ENCODE data around the gene SLN.
"Not testable (repeated sequence)": the region's sequence is repeated elsewhere in the genome, so short reads cannot be mapped to it uniquely, and the experiment has no call there.

SLN gene

DNA sequence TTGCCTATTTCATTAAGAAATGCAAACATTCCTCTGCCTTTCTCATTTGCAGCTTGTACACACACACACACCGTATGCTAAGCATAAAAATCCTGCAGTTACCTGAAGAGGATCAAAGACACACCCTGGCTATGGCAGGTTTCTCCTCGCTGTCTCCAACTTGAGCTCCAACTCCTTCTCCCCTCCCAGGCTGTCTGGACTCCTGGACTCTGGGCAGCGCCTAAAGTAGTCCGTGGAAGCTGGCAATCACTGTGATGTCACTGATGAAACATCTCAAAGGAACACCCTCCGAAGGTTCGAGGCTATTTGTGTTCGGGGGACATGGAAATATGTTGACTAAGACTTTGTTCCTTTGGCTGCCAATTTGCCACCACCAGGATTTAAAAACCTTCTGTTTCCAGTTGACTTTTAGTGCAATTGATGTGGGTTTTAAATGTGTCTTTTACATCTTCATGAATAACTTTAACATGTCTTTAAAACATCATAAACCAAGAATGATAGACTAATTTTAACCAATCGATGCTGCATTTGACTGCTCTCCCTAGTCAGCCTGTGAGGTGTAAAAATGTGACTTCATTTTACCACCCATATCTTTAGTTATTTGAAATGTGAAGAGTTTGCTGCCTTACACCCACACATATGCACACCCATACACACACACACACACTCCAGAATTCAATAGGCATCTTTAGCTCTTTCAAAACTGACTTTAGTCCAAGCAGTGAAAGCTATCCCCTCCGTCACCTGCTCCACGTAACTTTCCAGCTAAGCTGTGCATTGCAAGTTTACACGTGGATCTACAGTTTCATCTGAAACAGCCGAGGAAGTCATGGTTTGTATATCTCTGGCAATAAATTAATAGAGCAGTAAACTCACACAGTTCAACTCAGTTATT, at the start of gene SLN:
Gene SLN, minus strand, starts transcription at position 196 of the 895 bp plus-strand sequence.
- DNase-seq = no peak

DNA sequence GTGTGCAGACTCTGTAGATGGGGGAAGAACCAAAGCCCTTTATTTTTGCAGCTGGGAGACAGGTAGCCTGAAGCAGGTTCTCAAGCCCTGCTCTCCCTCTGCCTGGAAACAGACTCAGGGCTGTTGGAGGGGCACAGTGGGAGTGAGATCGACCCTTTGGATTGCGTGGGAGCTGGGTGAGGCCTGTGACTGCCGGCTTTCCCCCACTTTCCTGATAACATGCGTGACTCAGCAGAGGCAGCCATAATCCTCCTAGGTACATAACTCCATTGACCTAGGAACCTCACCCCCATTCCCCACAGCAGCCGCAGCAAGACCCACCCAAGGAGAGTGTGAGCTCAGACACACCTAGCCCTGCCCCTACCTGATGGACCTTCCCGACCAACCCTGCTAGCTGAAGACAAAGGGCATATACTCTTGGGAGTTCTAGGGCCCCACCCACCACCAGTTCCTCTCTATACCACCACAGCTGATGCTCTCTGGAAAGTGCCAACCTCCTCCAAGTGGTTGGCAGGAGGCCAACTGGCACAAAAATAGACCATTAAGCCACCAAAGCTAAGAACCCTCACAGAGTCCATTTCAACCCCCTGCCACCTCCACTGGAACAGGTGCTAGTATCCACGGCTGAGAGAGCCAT, 47.0 kb upstream of the SLN start:
- DNase-seq = not testable (repeated sequence)

DNA sequence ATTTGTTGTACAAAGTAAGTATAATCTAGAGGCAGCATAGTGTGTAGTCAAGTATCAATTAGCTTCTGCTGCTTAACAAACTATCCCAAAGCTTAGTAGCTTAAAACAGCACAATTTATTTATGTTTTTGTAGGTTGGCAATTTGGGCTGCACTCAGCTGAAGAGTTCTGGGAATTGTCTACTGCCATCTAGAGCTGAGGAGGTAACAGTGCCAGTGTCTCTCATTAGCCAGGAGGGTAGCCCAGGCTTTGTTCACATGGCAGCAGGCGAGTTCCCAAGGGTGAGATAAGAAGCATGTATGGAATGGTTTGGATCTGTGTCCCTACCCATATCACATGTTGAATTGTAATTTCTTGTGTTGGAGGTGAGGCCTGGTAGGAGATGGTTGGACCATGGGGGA, 45.8 kb upstream of the SLN start:
- no peak for DNase-seq

DNA sequence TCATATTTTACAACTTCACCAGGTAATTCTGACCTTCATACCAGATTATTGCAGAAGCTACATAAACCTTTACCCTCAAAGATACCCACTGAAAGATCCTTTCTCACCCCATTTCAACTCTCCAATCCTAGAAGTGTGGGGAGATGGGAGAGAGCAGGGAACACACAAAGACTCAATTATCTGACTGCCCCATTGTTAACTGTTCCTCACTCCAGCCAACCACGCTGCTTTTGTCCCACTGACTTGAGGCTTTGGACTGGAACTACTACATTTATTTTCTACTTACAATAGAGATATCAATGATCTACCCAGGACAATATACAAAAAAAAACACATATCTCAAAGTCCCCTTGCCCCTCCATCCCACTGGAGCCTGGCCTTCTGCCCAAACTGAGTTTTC, 44.7 kb upstream of the SLN start:
- no peak for DNase-seq

DNA sequence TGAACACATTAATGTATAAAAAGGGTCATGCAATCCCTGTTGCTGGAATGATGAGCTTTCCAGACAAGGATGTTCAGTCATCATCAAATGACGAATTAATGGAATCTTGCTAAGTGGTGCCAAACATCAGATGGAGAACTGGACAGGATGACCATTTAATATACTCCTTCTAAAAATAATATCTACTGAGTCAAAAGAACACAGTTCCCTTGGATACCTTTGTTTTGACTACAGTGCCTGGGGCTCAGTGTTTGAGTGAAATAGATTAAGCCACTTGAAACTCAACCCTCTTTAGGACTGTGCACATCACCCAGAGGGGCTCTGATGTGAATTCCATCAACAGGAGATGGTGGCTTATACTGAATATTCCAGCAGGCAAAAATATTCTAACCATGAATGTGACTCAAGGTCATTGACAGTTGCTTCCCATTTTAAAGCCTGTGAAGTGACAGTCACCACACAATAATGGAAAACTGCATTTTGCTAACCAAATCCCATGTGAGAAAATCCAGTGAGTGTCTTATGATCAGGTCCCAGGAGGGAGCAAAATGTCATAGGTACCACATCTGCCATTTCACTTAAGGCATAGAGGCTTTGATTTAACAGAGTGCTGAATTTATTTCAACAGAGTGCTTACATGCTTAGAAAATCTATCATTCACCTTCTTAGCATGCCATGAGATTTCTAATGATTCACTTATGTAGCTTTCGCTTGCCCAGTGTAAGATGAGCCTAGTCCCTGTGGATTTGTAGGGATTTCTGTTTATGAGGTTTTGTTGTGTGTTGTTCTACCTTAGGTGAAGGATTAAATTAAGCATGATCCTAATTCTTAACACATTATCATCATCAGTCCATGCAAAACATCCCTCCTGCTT, 41.3 kb upstream of the SLN start:
- peak; percentile 25 for DNase-seq

DNA sequence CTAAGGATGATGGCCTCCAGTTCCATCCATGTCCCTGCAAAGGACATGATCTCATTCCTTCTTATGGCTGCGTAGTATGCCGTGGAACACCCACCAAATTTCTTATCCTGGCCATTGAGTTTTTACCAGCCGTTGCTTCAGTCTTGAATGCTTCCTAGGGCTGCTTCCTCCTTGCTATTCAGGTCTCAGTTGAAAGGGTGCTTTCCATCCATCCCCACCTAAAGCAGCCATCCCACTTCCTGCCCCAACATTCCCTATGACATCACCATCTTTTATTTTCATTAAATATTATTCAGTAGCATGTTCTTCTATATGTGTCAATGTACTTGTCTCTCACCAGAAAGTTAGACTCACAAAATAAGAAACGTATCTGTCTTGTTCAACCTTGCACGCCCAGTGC, 40.7 kb upstream of the SLN start:
- DNase-seq = no peak

DNA sequence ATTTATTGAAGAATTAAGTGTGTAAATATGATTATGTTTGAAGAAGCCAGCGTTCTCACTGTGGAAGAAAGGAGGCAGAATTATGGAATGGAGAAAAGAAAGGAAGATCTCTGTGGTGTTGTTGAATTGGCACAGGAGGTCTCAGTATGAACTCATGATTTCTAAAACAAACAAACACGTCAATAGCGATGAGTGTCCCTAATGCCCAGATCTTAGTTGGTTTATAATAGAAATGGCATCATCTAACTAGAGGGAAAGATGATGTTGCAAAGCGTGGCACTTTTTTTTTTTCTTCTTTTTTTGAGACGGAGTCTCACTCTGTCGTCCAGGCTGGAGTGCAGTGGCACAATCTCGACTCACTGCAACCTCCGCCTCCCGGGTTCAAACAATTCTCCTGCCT, 39.2 kb upstream of the SLN start:
- no peak for DNase-seq

DNA sequence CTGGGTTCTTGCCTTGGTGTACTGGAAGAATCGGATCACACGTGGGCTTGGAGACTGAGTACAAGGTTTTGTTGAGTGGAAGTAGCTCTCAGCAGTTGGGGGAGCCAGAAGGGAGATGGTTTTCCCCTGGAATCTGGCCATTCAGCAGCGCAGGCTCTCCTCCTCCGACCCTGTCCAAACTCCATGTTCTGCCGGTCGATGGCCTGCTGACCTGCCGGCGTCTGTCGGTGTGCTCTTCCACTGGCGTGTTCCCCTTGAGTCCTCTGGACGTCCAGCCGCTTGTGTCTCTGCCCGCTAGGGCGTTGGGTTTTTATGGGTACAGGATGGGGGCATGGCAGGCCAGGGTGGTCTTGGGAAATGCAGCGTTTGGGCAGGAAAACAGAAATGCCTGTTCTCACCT, 38.5 kb upstream of the SLN start:
- no peak for DNase-seq

DNA sequence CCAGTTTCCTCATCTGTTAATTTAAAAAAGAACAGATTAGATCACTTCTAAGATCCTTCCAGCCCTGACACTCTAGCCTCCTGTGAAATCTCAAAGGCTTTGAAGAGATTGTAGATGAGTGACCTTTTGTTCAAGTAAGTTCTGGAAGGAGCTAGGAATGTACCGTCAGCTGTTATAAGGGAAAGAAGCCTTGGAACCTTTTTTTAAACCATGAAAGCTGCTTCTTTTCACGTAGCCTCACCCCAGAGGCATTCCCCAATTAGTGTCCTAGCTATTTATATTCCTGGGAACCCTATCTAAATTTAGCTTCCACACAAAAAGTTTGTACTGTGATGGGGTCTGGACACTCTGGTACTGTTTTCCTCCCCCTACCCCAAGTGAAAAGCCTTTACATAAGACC, 35.8 kb upstream of the SLN start:
- DNase-seq = no peak

DNA sequence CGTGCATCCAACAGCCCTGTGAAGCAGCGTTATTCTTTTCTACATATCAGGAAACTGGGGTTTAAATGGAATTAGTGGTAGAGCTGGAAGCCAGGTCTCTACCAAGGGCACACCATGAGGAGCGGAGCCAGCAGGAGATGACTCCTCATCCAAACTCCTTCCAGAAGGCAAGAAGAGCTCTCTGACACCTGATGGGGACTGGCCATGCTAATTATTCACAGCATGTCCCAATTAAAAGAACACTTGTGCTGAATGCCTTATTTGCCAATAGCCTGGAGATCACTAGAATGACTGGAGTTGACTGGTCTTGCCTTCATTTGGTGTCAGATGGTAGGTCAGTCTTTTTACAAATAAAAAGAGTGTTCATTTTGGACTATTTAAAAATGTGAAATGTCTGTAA, 32.9 kb upstream of the SLN start:
- DNase-seq = no peak

DNA sequence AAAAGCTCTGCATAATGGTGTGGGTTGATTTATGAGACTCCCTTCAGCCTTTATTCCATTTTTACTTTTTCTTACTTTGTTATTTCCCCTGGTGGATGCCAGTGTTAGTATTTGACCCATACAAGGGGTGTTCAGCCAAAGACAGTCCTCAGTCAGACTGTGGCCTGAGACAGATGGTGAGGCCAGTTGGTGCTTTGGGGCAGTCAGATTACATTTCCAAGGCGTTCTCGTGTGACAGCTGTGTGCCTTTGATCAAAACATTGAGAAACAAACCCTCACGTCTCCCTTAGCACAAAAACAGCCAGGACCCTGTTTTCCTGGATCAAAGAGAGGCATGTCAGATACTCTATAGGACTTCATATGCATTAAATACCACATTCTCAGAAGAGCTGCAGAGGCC, 31.3 kb upstream of the SLN start:
- no peak for DNase-seq

DNA sequence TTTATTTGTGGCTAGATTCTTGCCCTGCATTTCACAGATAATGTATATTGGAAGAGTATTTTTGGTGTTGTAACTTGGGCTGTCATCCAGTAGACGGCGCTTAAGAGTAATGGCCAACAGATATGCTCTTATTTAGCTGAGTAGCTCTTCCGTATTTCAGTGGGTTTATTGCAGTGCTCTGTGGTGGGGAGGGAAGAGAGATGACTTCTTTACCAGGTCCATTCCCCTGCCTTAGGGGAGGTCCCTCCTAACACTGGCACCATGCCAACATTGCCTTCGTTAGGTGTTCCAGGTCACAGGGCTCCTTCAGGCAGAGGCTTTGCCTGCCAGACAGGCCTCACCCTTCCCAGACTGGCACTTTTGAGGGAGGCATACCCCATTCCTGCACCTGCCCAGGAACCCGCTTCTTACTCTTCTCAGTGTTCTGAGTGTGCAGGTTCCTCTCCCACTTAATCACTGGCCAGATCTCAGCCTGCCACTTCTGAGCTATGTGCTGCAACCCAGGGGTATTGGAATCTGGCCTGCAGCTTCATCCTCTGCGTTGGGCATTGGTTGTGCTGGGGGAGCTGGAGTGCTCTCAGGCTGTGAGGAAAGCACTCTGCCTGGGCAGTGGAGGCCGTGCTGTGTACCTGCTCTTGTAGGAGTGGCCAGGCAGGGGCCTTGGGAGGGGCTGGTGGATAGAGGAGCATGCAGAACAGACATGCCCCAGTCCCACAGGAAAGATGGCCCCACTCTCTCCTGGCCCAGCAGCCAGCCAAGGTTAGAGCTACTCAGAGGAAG, 29.4 kb upstream of the SLN start:
- peak; percentile 30 for DNase-seq

DNA sequence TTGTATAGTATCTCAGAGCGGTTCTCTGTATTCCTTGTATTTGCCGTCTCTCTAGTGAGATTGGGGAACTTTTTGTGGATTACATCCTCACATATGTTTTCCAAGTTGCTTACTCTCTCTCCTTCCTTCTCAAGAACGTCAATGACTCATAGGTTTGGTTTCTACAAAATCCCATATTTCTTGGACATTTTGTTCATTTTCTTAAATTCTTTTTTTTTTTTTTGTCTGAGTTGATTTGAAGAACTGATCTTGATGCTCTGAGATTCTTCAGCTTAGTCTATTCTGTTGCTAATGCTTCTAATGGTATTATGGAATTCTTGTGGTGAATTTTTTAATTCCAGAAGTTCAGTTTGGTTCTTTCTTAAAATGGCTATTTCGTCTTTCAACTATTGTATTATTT, 28.4 kb upstream of the SLN start:
- peak; percentile 31 for DNase-seq

DNA sequence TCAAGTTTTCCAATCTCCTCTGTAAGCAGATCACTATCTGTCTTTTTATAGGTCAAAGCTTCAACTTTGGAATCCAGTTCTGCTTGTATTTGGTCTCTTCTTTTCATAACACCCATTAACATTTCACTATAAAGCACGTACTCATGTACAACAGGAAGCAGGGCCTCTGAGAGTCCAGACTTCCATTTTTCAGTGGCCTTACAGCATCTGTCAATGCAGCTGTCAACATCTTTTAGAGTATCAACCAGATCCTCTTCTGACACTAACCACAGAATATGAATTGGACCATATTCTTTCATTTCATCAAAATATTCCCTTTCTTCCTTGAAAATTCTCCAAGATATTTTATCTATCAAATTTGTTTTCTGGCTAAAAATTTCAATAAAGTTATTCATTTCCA, 24.7 kb upstream of the SLN start:
- DNase-seq = no peak

DNA sequence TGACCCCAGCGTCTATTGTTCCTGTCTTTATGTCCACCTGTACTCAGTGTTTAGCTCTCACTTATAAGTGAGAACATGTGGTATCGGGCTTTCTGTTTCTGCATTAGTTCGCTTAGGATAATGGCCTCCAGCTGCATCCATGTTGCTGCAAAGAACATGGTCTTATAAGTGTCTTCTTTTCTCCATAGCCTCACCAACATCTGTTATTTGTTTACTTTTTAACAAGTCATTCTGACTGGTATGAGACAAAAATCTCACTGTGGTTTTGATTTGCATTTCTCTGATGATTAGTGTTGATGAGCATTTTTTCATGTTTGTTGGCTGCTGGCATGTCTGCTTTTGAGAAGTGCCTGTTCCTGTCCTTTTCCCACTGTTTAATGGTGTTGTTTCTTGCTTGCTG, 21.7 kb upstream of the SLN start:
- DNase-seq = peak; percentile 59

DNA sequence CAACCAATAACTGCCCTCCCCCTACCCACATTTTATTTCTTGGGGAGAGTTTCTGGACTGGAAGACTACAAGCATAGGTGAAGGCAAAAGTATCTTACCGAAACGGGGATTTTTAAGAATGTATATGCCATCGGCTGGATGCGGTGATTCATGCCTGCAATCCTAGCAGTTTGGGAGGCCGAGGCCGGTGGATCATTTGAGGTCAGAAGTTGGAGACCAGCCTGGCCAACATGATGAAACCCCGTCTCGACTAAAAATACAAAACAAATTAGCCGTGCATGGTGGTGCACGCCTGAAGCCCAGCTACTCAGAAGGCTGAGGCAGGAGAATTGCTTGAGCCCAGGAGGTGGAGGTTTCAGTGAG, 20.8 kb upstream of the SLN start:
- DNase-seq = no peak

DNA sequence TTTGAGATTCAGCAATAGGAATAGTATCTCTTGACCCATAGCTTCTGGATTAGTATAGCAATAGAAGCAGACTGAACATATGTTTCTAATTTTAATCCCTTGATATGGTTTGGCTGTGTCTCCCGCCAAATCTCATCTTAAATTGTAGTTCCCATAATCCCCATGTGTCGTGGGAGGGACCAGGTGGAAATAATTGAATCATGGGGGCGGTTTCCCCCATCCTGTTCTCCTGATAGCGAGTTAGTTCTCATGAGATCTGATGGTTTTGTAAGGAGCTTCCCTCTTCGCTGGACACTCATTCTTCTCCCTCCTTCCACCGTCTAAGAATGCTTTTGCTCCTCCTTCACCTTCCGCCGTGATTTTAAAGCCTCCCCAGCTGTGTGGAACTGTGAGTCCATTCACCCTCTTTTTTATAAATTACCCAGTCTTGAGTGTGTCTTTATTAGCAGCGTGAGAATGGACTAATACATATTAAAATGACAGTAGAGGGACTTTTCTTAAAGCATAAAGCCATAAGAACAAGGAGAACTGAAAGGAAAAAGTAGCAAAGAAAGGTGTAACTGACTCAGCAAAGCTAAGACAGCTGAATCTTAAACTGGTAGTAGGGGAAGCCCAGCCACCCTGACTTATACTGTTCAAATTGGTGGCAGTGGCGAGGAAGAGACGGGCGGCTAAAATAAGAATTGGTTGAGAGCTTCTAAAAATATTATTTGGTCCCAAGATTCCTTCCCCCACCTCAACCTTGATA, 20.3 kb upstream of the SLN start:
- peak; percentile 14 for DNase-seq

DNA sequence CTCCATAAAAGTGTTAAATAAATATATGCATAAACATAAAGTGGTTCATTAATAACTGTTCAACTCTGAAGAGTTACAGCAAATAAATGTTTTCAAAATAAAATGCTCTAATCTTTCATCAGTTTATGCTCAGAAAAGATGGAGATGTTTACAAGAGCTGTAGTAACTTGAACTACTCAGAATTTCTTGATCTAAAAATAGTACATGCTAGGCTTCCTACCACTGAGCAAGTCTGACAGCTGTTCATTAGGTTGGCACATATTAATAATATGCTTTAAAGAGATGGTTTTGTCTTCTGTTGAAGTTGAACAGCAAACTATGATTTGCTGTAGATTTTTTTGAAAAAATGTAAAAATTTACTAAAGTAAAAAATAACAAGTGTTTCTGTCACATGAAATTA, 10.8 kb upstream of the SLN start:
- no peak for DNase-seq

DNA sequence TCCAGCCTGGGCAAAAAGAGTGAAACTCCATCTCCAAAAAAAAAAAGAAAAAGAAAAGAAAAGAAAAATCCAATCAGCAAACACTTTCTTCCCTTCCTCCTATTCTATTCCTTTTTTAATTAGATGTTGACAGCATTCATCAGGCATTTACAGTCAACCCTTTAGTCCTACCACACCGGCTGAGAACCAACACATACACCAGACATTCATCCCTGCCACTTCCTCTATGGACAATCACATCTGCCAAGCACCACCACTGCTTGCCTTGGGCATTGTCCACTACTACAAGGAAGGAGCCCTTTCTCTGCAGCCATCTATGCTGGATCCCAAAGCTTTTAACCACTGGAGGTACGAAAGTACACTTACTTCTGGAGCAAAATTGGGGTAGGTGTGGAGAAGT, 9.4 kb upstream of the SLN start:
- no peak for DNase-seq

DNA sequence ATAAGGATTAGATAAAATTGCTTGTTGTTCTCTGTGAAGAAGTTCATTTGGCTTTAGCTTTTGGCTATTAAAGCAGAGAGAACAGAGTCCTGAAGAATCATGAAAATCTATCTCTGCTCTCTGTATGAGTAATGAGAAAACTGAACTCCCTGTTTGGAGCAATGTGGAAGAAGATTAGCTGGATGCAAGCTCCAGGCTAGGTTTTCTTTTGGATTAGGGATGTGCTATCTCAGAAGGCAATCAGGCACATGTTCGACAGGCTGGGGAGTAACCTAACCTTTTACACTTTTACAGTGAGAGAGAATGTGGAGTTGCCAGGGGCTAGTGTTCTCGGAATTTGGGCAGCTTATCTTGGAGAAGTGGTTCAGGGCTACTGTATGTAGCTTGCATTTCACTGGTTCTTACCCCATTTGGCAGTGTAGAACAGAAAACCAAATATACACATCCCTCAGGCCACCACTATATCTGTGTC, 8.5 kb upstream of the SLN start:
- no peak for DNase-seq

DNA sequence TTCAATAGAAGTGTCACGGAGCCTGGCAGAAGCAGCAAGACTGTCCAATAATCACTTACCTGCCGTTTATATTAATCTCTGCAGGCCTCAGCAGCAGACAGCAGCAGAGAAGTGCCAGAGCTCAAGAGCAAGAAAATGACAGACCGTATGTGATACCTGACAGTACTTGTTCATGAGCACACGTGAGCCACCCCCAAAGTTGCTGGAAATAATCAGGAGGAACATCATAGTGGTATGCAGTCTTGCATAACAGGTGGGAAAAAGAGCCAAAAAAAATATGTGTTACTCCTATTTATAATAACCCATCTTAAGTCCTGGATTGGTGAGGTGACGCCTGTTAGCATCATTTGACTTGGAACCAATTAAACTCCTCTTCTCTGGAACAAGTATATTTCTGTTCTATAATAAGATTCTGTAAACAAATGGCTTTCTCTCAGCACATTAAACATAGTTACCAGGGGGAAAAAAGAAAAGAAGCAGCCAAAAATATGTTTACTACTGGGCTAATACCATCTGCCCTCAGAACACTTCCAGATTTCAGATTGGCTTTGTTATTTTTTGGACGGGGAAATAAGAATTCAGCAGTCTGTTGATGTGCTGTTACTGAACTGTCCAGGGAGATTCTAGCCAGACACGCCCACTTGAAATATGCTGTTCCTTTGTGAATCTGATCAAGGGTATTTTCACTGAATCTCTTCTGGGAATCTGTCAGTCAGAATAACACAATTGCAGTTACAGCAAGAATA, 7.9 kb upstream of the SLN start:
- no peak for DNase-seq
